HEK293 (cell line): Measurements from ENCODE around the gene USP5.
"Not testable (repeated sequence)": the region's sequence is repeated elsewhere in the genome, so short reads cannot be mapped to it uniquely, and the experiment has no call there.

Experiments used
- CTCF ChIA-PET: fragments of 350-600 bp; formaldehyde crosslinking; extraction: SDS; loops from one replicate; lab custom pipeline; 2021; ENCODE audit warnings: antibody characterized with exemption; lab: Yijun Ruan, JAX
- POLR2A ChIA-PET: fragments of 300-600 bp; formaldehyde crosslinking; extraction: SDS; loops from one replicate; lab custom pipeline; 2020; ENCODE audit warnings: antibody characterized with exemption, inconsistent platforms; lab: Yijun Ruan, JAX
- H3K27ac ChIP-seq: fragments of 200-500 bp; sonication (Bioruptor generic); 2 replicates; pipeline ENCODE4 v1.5.1; 2014; ENCODE audit warnings: low read depth, low read length, control low read depth, inconsistent platforms; ENCODE audit errors: extremely low read depth
- H3K36me3 ChIP-seq, 2 experiments: fragments of 200-500 bp in 1 of 2; sonication (Bioruptor generic) in 1 of 2; 1 replicate in 1 of 2; 2 replicates in 1 of 2; pipeline ENCODE4 v1.5.1; 2014 to 2017; ENCODE audit warnings: inconsistent platforms in 2 of 2, low read length in 2 of 2; ENCODE audit not compliant: control insufficient read depth in 2 of 2, insufficient read depth in 1 of 2
- H3K4me1 ChIP-seq: fragments of 200-500 bp; sonication (Bioruptor generic); 2 replicates; pipeline ENCODE4 v1.5.1; 2014; ENCODE audit warnings: mild to moderate bottlenecking, low read length, inconsistent platforms; ENCODE audit not compliant: control insufficient read depth, insufficient read depth
- H3K4me3 ChIP-seq: 2 replicates; pipeline ENCODE4 v1.5.1; 2011; ENCODE audit warnings: low read depth, mild to moderate bottlenecking, control low read depth, low read length, moderate library complexity
- H3K9me3 ChIP-seq: fragments of 200-500 bp; sonication (Bioruptor generic); 2 replicates; pipeline ENCODE4 v1.5.1; 2014; ENCODE audit warnings: low read depth, low read length, inconsistent platforms; ENCODE audit not compliant: control insufficient read depth, insufficient read depth
- GLIS1 ChIP-seq: fragments of 450-650 bp; formaldehyde crosslinking; IDR thresholded peaks from 2 replicates; pipeline ENCODE4 v1.5.1; 2016; ENCODE audit warnings: missing biosample characterization, missing genetic modification characterization
- PATZ1 ChIP-seq: fragments of 450-650 bp; formaldehyde crosslinking; IDR thresholded peaks from 2 replicates; pipeline ENCODE4 v1.5.1; 2016; ENCODE audit warnings: missing biosample characterization, missing genetic modification characterization
- REST ChIP-seq: fragments of 450-650 bp; formaldehyde crosslinking; IDR thresholded peaks from 2 replicates; pipeline ENCODE4 v1.5.1; 2016; ENCODE audit warnings: missing biosample characterization, missing genetic modification characterization
- ZEB2 ChIP-seq: fragments of 450-650 bp; formaldehyde crosslinking; IDR thresholded peaks from 2 replicates; pipeline ENCODE4 v1.5.1; 2016; ENCODE audit warnings: missing biosample characterization, missing genetic modification characterization
- ZFHX2 ChIP-seq: fragments of 450-650 bp; formaldehyde crosslinking; conservative IDR thresholded peaks from 2 replicates; pipeline ENCODE4 v1.5.1; 2016; ENCODE audit warnings: missing biosample characterization, missing genetic modification characterization
- ZNF121 ChIP-seq: fragments of 450-650 bp; formaldehyde crosslinking; IDR thresholded peaks from 2 replicates; pipeline ENCODE4 v1.5.1; 2016; ENCODE audit warnings: missing biosample characterization, missing genetic modification characterization
- ZNF280D ChIP-seq: fragments of 450-650 bp; formaldehyde crosslinking; IDR thresholded peaks from 2 replicates; pipeline ENCODE4 v1.5.1; 2016; ENCODE audit warnings: missing biosample characterization, missing genetic modification characterization
- ZNF600 ChIP-seq: fragments of 450-650 bp; formaldehyde crosslinking; IDR thresholded peaks from 2 replicates; pipeline ENCODE4 v1.5.1; 2016; ENCODE audit warnings: missing biosample characterization, missing genetic modification characterization
- ZNF624 ChIP-seq: fragments of 450-650 bp; formaldehyde crosslinking; IDR thresholded peaks from 2 replicates; pipeline ENCODE4 v1.5.1; 2017; ENCODE audit warnings: missing biosample characterization, missing genetic modification characterization
- ZNF629 ChIP-seq: fragments of 450-650 bp; formaldehyde crosslinking; IDR thresholded peaks from 2 replicates; pipeline ENCODE4 v1.5.1; 2017; ENCODE audit warnings: missing biosample characterization, missing genetic modification characterization
- ZNF654 ChIP-seq: fragments of 450-650 bp; formaldehyde crosslinking; IDR thresholded peaks from 2 replicates; pipeline ENCODE4 v1.5.1; 2016; ENCODE audit warnings: low read depth, missing biosample characterization, missing genetic modification characterization
- TF ChIP-seq, protein P1 (sequence below): fragments of 450-650 bp; formaldehyde crosslinking; IDR thresholded peaks from 2 replicates; pipeline ENCODE4 v1.5.1; 2016; ENCODE audit warnings: missing biosample characterization, missing genetic modification characterization
- TF ChIP-seq, protein P2 (sequence below): fragments of 450-650 bp; IDR thresholded peaks from 2 replicates; pipeline ENCODE4 v1.5.1; 2018; ENCODE audit warnings: missing biosample characterization, mild to moderate bottlenecking, missing genetic modification characterization

The USP5 gene

GRCh38 chr12:6888794-6889193, 36.8 kb downstream of the USP5 start:
- not testable (repeated sequence) for H3K9me3 ChIP-seq, H3K4me3 ChIP-seq, H3K27ac ChIP-seq, H3K4me1 ChIP-seq
- CTCF ChIA-PET, result interaction anchor here (0.8 kb wide), 1 partner anchor 17 kb away, joined by 3 read pairs; no protein-coding TSS in a partner anchor
- POLR2A ChIA-PET, result interaction anchor here (1.0 kb wide), 1 partner anchor 16 kb away, joined by 3 read pairs; no protein-coding TSS in a partner anchor
- peaks cover 0 to 11% of the 10 kb centered on the region in 2 experiments; a peak in 1 of 3 replicates for H3K36me3 ChIP-seq

DNA sequence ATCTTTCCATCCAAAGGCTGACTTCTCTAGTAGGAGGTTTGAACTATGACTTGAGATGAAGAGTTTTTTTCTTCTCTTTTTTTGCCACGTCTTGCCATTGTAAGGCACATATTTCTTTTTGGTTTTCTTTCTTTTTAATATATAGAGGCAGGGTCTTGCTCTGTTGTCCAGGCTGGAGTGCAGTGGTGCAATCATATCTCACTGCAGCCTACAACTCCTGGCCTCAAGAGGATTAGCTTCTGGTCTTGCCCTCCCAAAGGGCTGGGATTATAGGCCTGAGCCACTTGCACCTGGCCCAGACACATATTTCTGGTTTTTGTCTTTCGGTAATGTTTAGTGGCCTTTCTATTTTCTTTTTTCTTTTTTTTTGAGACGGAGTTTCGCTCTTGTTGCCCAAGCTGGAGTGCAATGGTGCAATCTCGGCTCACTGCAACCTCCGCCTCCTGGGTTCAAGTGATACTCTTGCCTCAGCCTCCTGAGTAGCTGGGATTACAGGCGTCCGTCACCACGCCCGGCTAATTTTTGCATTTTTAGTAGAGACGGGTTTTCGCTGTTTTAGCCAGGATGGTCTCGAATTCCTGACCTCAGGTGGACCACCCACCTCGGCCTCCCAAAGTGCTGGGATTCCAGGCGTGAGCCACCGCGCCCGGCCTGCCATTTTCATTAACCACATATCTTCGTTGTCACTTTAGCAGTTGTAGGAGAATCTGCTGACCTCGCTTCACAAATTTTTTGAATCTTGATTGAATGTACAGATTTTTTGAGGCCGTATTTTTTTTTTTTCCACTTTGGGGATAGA, 38.0 kb downstream of the USP5 start:
- peak; percentile 81; the same call in 1 of the 2 replicates for TF ChIP-seq ZNF121 (tag by site-specific recombination)
- H3K4me1 ChIP-seq, H3K9me3 ChIP-seq, H3K36me3 ChIP-seq, H3K4me3 ChIP-seq: not testable (repeated sequence)
- H3K27ac ChIP-seq, result peak overlapping the region; percentile 78; the same call in 1 of the 2 replicates
- ChIA-PET POLR2A (interaction anchor here (0.7 kb wide), 1 partner anchor 17 kb away, joined by 3 read pairs; the partner anchor contains the start of gene SPSB2), CTCF (interaction anchor here (0.7 kb wide), 2 partner anchors 38 to 351 kb away, joined by 3 read pairs; partner anchors contain the start of gene USP5)

DNA sequence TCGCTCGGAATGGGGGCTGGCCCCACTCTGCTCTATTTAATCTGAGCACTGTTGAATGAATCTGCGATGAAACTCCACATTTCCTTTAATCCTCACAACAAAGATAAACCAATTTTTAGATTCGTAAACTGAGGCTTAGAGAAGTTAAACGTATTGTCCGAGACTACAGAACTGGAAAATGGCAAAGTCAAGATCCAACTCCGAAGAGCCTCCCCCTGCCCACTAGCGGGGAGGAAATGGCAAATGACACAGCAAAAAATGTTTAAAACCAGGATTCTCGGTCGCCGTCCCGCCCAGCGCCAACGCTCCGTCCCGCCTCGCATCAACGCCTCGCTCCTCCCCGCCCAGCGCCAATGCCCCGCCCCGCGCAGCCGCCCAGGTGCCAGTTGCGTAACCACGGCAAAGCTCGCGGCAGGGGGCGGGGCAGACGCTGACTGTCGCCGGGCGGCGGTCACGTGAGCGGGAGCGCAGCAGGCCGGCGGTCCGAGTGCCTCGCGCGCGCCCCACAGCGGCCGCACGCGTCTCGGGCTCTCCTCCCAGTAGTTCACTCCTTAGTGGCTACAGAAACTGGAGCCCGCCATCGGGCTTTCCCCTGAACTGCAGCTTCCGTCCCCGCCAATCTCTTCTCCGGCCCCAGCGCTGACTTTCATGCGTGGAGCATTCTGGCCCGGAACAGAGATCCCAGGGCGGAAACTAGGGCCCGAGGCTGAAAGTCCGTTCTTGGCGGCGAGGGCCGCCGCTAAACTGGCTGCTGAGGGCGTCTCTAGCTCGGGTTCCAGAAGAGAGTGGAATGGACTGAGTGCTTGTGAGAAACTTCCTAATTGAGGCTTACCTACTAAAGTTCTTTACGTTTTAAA, 39.1 kb downstream of the USP5 start:
- H3K36me3 ChIP-seq, result no peaks in the 10 kb centered on the region
- peak overlapping the region; percentile 78 for H3K27ac ChIP-seq
- CTCF ChIA-PET, result interaction anchor here (0.6 to 2.4 kb wide), 23 partner anchors 10 to 202 kb away, joined by 3 to 35 read pairs (median 5); partner anchors contain the start of genes C12orf57, RNU7-1, SPSB2 and TPI1
- peak overlapping the region; percentile 30 for H3K4me3 ChIP-seq
- no peaks in the 10 kb centered on the region for H3K9me3 ChIP-seq
- POLR2A ChIA-PET, result interaction anchor here (0.6 to 2.8 kb wide), 21 partner anchors 9 to 281 kb away, joined by 3 to 56 read pairs (median 6); partner anchors contain the start of genes C12orf57, CDCA3, ENO2 and LRRC23
- no peaks in the 10 kb centered on the region for H3K4me1 ChIP-seq
- TF ChIP-seq GLIS1 (tag by site-specific recombination) (peak; percentile 62; the same call in 1 of the 2 replicates), PATZ1 (tag by site-specific recombination) (peak; percentile 76), ZNF629 (tag by site-specific recombination) (peak; percentile 69), ZNF280D (tag by site-specific recombination) (0 out of 2 replicates have a peak, but pooled peaks have one; percentile 58), ZNF600 (tag by site-specific recombination) (0 out of 2 replicates have a peak, but pooled peaks have one; percentile 62), ZNF654 (peak; percentile 9; the same call in 1 of the 2 replicates), ZNF624 (tag by site-specific recombination) (no peak), ZEB2 (tag by site-specific recombination) (peak; percentile 92), REST (tag by site-specific recombination) (no peak; the same call in 1 of the 2 replicates), ZFHX2 (peak; percentile 96)
- TF ChIP-seq, protein P1, sequence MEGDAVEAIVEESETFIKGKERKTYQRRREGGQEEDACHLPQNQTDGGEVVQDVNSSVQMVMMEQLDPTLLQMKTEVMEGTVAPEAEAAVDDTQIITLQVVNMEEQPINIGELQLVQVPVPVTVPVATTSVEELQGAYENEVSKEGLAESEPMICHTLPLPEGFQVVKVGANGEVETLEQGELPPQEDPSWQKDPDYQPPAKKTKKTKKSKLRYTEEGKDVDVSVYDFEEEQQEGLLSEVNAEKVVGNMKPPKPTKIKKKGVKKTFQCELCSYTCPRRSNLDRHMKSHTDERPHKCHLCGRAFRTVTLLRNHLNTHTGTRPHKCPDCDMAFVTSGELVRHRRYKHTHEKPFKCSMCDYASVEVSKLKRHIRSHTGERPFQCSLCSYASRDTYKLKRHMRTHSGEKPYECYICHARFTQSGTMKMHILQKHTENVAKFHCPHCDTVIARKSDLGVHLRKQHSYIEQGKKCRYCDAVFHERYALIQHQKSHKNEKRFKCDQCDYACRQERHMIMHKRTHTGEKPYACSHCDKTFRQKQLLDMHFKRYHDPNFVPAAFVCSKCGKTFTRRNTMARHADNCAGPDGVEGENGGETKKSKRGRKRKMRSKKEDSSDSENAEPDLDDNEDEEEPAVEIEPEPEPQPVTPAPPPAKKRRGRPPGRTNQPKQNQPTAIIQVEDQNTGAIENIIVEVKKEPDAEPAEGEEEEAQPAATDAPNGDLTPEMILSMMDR, result peak; percentile 86
- TF ChIP-seq, protein P2, sequence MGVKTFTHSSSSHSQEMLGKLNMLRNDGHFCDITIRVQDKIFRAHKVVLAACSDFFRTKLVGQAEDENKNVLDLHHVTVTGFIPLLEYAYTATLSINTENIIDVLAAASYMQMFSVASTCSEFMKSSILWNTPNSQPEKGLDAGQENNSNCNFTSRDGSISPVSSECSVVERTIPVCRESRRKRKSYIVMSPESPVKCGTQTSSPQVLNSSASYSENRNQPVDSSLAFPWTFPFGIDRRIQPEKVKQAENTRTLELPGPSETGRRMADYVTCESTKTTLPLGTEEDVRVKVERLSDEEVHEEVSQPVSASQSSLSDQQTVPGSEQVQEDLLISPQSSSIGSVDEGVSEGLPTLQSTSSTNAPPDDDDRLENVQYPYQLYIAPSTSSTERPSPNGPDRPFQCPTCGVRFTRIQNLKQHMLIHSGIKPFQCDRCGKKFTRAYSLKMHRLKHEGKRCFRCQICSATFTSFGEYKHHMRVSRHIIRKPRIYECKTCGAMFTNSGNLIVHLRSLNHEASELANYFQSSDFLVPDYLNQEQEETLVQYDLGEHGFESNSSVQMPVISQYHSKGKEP (tag by site-specific recombination), result peak; percentile 70; the same call in 1 of the 2 replicates
